Activated naive CD4-positive, alpha-beta T cell treated with anti-CD3 and anti-CD28 coated beads for 36 hours (primary cell): ENCODE measurements around the gene TENM4. TPM values are rescaled to one million over a fixed set of nuclear protein-coding genes. Genes with fewer than 3 reads are reported as not detected.
"Not testable (repeated sequence)": the region's sequence is repeated elsewhere in the genome, so short reads cannot be mapped to it uniquely, and the experiment has no call there.

Source experiments
- CTCF ChIA-PET: fragments of 350-600 bp; sonication (Branson Sonifier 250); formaldehyde crosslinking; loops from one replicate; lab custom pipeline; 2021; ENCODE audit warnings: antibody characterized with exemption; lab: Charles Lee
- DNase-seq: peaks from one replicate; pipeline ENCODE4 v3.0.0-alpha.2; 2020
- H3K27ac Mint-ChIP-seq: one replicate; pipeline ENCODE4 v1.8.0; 2021; ENCODE audit warnings: mild to moderate bottlenecking, mixed read lengths
- H3K27me3 Mint-ChIP-seq: one replicate; pipeline ENCODE4 v1.8.0; 2021; ENCODE audit warnings: low read depth, mixed read lengths
- H3K36me3 Mint-ChIP-seq: one replicate; pipeline ENCODE4 v1.8.0; 2021; ENCODE audit warnings: low read depth, mixed read lengths
- H3K4me1 Mint-ChIP-seq: one replicate; pipeline ENCODE4 v1.8.0; 2021; ENCODE audit warnings: low read depth, mixed read lengths
- H3K4me3 Mint-ChIP-seq: one replicate; pipeline ENCODE4 v1.8.0; 2021; ENCODE audit warnings: mild to moderate bottlenecking, moderate library complexity, mixed read lengths
- H3K9me3 Mint-ChIP-seq: one replicate; pipeline ENCODE4 v1.8.0; 2021; ENCODE audit warnings: mixed read lengths
- intact Hi-C: fragments of 100-400 bp; cut with micrococcal nuclease; formaldehyde crosslinking; loops from one replicate; pipeline ENCODE4 v1.15.1; 2023
- microRNA-seq: library from miRNA; unstranded; fragments of <30 nt; microRNA quantifications from one replicate; pipeline ENCODE4 v1.2.0, GENCODE V29; 2022; ENCODE audit warnings: borderline microRNAs expressed, borderline replicate concordance
- total RNA-seq, 2 experiments: library from RNA; stranded (reverse); gene quantifications; one replicate each; pipeline ENCODE4 v1.2.3, GENCODE V29; 2021

TENM4 gene
- total RNA-seq, 2 experiments from 2014 or later = not detected

- intact Hi-C loops, DNase-seq, H3K27ac Mint-ChIP-seq, H3K36me3 Mint-ChIP-seq, H3K27me3 Mint-ChIP-seq, H3K4me1 Mint-ChIP-seq, H3K9me3 Mint-ChIP-seq, H3K4me3 Mint-ChIP-seq: not testable (repeated sequence)
- CTCF ChIA-PET = interaction anchor here (2.0 kb wide), 1 partner anchor 37 kb away, joined by 4 read pairs; no protein-coding TSS in a partner anchor
Measured at GRCh38 chr11:78609321-78609720, 831.5 kb downstream of the TENM4 start.

- Mint-ChIP-seq H3K27me3 (no peaks in the 10 kb centered on the region), H3K9me3 (no peaks in the 10 kb centered on the region), H3K27ac (no peak overlapping the region), H3K36me3 (no peaks in the 10 kb centered on the region), H3K4me1 (no peaks in the 10 kb centered on the region), H3K4me3 (no peak overlapping the region)
- DNase-seq = no peak
- intact Hi-C loops = no loop called here
- CTCF ChIA-PET = no interaction called here
Measured at GRCh38 chr11:78607696-78608095, 833.1 kb downstream of the TENM4 start.

- H3K4me3 Mint-ChIP-seq = no peak overlapping the region
- no peaks in the 10 kb centered on the region for H3K9me3 Mint-ChIP-seq
- no peaks in the 10 kb centered on the region for H3K36me3 Mint-ChIP-seq
- no peak for DNase-seq
- H3K27ac Mint-ChIP-seq = no peak overlapping the region
- intact Hi-C loops = no loop called here
- H3K27me3 Mint-ChIP-seq = peaks cover 3% of the 10 kb centered on the region
- no peaks in the 10 kb centered on the region for H3K4me1 Mint-ChIP-seq
- CTCF ChIA-PET = no interaction called here
Measured at GRCh38 chr11:78606667-78607066, 834.2 kb downstream of the TENM4 start.

GRCh38 chr11:78605296-78605695, 835.5 kb downstream of the TENM4 start:
- Mint-ChIP-seq H3K4me3 (no peak overlapping the region), H3K36me3 (no peaks in the 10 kb centered on the region), H3K27me3 (peaks cover 3% of the 10 kb centered on the region), H3K27ac (no peak overlapping the region), H3K4me1 (no peaks in the 10 kb centered on the region), H3K9me3 (no peaks in the 10 kb centered on the region)
- DNase-seq = no peak
- CTCF ChIA-PET = no interaction called here
- intact Hi-C loops = no loop called here

- no peak overlapping the region for H3K27ac Mint-ChIP-seq
- no peaks in the 10 kb centered on the region for H3K36me3 Mint-ChIP-seq
- H3K4me3 Mint-ChIP-seq = no peak overlapping the region
- intact Hi-C loops = no loop called here
- H3K27me3 Mint-ChIP-seq = peaks cover 3% of the 10 kb centered on the region
- DNase-seq = no peak
- H3K4me1 Mint-ChIP-seq = no peaks in the 10 kb centered on the region
- H3K9me3 Mint-ChIP-seq = no peaks in the 10 kb centered on the region
- CTCF ChIA-PET = no interaction called here
Measured at GRCh38 chr11:78603792-78604191, 837.0 kb downstream of the TENM4 start.

Small RNA genes within 50 kb of the gene (microRNA-seq; reads per million reads assigned to microRNA genes)
- gene MIR5579 = not detected
- 4.4 reads per million for gene MIR708
